Measurements from ENCODE around the gene RFT1. TPM values are rescaled to one million over a fixed set of nuclear protein-coding genes. Genes with fewer than 3 reads are reported as not detected.
A peak's percentile ranks its signal among the peaks of the same experiment; 100 is the strongest.

The RFT1 gene
- total and polyA plus RNA-seq, 7 experiments from 2014 or later, result 16.0 to 32.0 (median 24.1) TPM

GRCh38 chr3:53173107-53173506, 42.9 kb upstream of the RFT1 start:
- no peaks in the 10 kb centered on the region for H3K4me1 ChIP-seq (ENCODE audit: control insufficient read depth in 2 of 2, insufficient read depth in 2 of 2, low read length in 2 of 2)
- intact Hi-C loops (cut with micrococcal nuclease), result no loop called here
- no peak overlapping the region for H3K4me3 Mint-ChIP-seq
- no peak overlapping the region for H3K27ac ChIP-seq (ENCODE audit: low read depth, low read length)
- no peaks in the 10 kb centered on the region for H3K9me3 Mint-ChIP-seq
- ATAC-seq (no peak), DNase-seq (no peak)
- H3K27me3 ChIP-seq (ENCODE audit: control insufficient read depth in 2 of 2, insufficient read depth in 2 of 2, low read length in 2 of 2), result no peaks in the 10 kb centered on the region
- peaks cover 0 to 5% (median 0%) of the 10 kb centered on the region in 3 experiments for H3K36me3 ChIP-seq (ENCODE audit: control insufficient read depth in 2 of 3, insufficient read depth in 3 of 3, low read length in 3 of 3)
- peaks cover 0 to 4% (median 3%) of the 10 kb centered on the region in 5 donors for H3K36me3 Mint-ChIP-seq
- ChIA-PET CTCF (interaction anchor here (0.5 kb wide), 1 partner anchor 26 kb away, joined by 4 read pairs; no protein-coding TSS in a partner anchor), POLR2A (no interaction called here)
- H3K4me3 ChIP-seq (ENCODE audit: low read length), result no peak overlapping the region
- H3K27me3 Mint-ChIP-seq, result no peaks in the 10 kb centered on the region
- peaks cover 15 to 44% (median 20%) of the 10 kb centered on the region in 7 donors for H3K4me1 Mint-ChIP-seq
- H3K9me3 ChIP-seq (ENCODE audit: control insufficient read depth in 2 of 3, low read length in 3 of 3), result no peaks in the 10 kb centered on the region
- peak overlapping the region in 1 of 9 donors; percentile 33 for H3K27ac Mint-ChIP-seq

GRCh38 chr3:53171827-53172505, 41.7 kb upstream of the RFT1 start:
- H3K9me3 ChIP-seq (ENCODE audit: control insufficient read depth in 2 of 3, low read length in 3 of 3), result no peaks in the 10 kb centered on the region
- peak overlapping the region in 2 of 9 donors; percentile 60 to 87 for H3K27ac Mint-ChIP-seq
- H3K4me3 Mint-ChIP-seq, result no peak overlapping the region
- ATAC-seq (no peak), DNase-seq (no peak)
- intact Hi-C loops (cut with micrococcal nuclease), result no loop called here
- no peaks in the 10 kb centered on the region for H3K4me1 ChIP-seq (ENCODE audit: control insufficient read depth in 2 of 2, insufficient read depth in 2 of 2, low read length in 2 of 2)
- H3K4me1 Mint-ChIP-seq, result peaks cover 19 to 45% (median 27%) of the 10 kb centered on the region in 7 donors
- ChIA-PET POLR2A (no interaction called here), CTCF (no interaction called here)
- H3K27me3 Mint-ChIP-seq, result no peaks in the 10 kb centered on the region
- H3K4me3 ChIP-seq (ENCODE audit: low read length), result no peak overlapping the region
- peaks cover 0 to 4% (median 0%) of the 10 kb centered on the region in 3 experiments for H3K36me3 ChIP-seq (ENCODE audit: control insufficient read depth in 2 of 3, insufficient read depth in 3 of 3, low read length in 3 of 3)
- H3K27me3 ChIP-seq (ENCODE audit: control insufficient read depth in 2 of 2, insufficient read depth in 2 of 2, low read length in 2 of 2), result no peaks in the 10 kb centered on the region
- H3K27ac ChIP-seq (ENCODE audit: low read depth, low read length), result no peak overlapping the region
- peaks cover 0 to 4% (median 3%) of the 10 kb centered on the region in 5 donors for H3K36me3 Mint-ChIP-seq
- H3K9me3 Mint-ChIP-seq, result no peaks in the 10 kb centered on the region

- CTCF ChIA-PET, result no interaction called here
- H3K4me3 ChIP-seq (ENCODE audit: low read length), result no peak overlapping the region
These were observed 40.8 kb upstream of the RFT1 start for GRCh38 chr3:53171064-53171418.

GRCh38 chr3:53170325-53171063, 40.3 kb upstream of the RFT1 start:
- H3K4me3 ChIP-seq (ENCODE audit: low read length), result no peak overlapping the region
- no peak for DNase-seq
- CTCF ChIA-PET, result no interaction called here

More at GRCh38 chr3:53171064-53171418, 40.8 kb upstream of the RFT1 start:
- Mint-ChIP-seq H3K4me3 (no peak overlapping the region), H3K4me1 (peaks cover 19 to 50% (median 27%) of the 10 kb centered on the region in 7 donors), H3K27me3 (no peaks in the 10 kb centered on the region), H3K27ac (peak overlapping the region in 3 of 9 donors; percentile 18 to 93 (median 49)), H3K9me3 (no peaks in the 10 kb centered on the region), H3K36me3 (peaks cover 0 to 7% (median 3%) of the 10 kb centered on the region in 5 donors)
- Histone ChIP-seq H3K27ac (ENCODE audit: low read depth, low read length) (no peak overlapping the region), H3K27me3 (ENCODE audit: control insufficient read depth in 2 of 2, insufficient read depth in 2 of 2, low read length in 2 of 2) (no peaks in the 10 kb centered on the region), H3K4me1 (ENCODE audit: control insufficient read depth in 2 of 2, insufficient read depth in 2 of 2, low read length in 2 of 2) (no peaks in the 10 kb centered on the region), H3K36me3 (ENCODE audit: control insufficient read depth in 2 of 3, insufficient read depth in 3 of 3, low read length in 3 of 3) (peaks cover 0 to 4% (median 0%) of the 10 kb centered on the region in 3 experiments), H3K9me3 (ENCODE audit: control insufficient read depth in 2 of 3, low read length in 3 of 3) (no peaks in the 10 kb centered on the region)
- ATAC-seq, result no peak
- POLR2A ChIA-PET, result no interaction called here
- intact Hi-C loops (cut with micrococcal nuclease), result no loop called here
- no peak for DNase-seq

GRCh38 chr3:53169832-53170324, 39.6 kb upstream of the RFT1 start:
- no peaks in the 10 kb centered on the region for H3K9me3 ChIP-seq (ENCODE audit: control insufficient read depth in 2 of 3, low read length in 3 of 3)
- no peaks in the 10 kb centered on the region for H3K27me3 ChIP-seq (ENCODE audit: control insufficient read depth in 2 of 2, insufficient read depth in 2 of 2, low read length in 2 of 2)
- no peak overlapping the region for H3K27ac ChIP-seq (ENCODE audit: low read depth, low read length)
- H3K36me3 ChIP-seq (ENCODE audit: control insufficient read depth in 2 of 3, insufficient read depth in 3 of 3, low read length in 3 of 3), result peaks cover 0 to 4% (median 0%) of the 10 kb centered on the region in 3 experiments
- H3K4me3 ChIP-seq (ENCODE audit: low read length), result no peak overlapping the region
- peak overlapping the region in 1 of 9 donors; percentile 5 for H3K27ac Mint-ChIP-seq
- no peaks in the 10 kb centered on the region for H3K4me1 ChIP-seq (ENCODE audit: control insufficient read depth in 2 of 2, insufficient read depth in 2 of 2, low read length in 2 of 2)
- DNase-seq (no peak), ATAC-seq (peak; percentile 45)
- no peaks in the 10 kb centered on the region for H3K27me3 Mint-ChIP-seq
- CTCF ChIA-PET, result no interaction called here
- POLR2A ChIA-PET, result interaction anchor here (0.6 kb wide), 2 partner anchors 22 to 71 kb away, joined by 3 to 6 read pairs; no protein-coding TSS in a partner anchor
- no peaks in the 10 kb centered on the region for H3K9me3 Mint-ChIP-seq
- H3K4me1 Mint-ChIP-seq, result peaks cover 19 to 50% (median 27%) of the 10 kb centered on the region in 7 donors
- intact Hi-C loops (cut with micrococcal nuclease), result no loop called here
- H3K36me3 Mint-ChIP-seq, result peaks cover 0 to 7% (median 3%) of the 10 kb centered on the region in 5 donors
- peak overlapping the region in 1 of 10 donors; percentile 50 for H3K4me3 Mint-ChIP-seq

More at GRCh38 chr3:53170325-53171063, 40.3 kb upstream of the RFT1 start:
- Histone ChIP-seq H3K9me3 (ENCODE audit: control insufficient read depth in 2 of 3, low read length in 3 of 3) (no peaks in the 10 kb centered on the region), H3K36me3 (ENCODE audit: control insufficient read depth in 2 of 3, insufficient read depth in 3 of 3, low read length in 3 of 3) (peaks cover 0 to 4% (median 0%) of the 10 kb centered on the region in 3 experiments), H3K4me1 (ENCODE audit: control insufficient read depth in 2 of 2, insufficient read depth in 2 of 2, low read length in 2 of 2) (no peaks in the 10 kb centered on the region), H3K27ac (ENCODE audit: low read depth, low read length) (no peak overlapping the region), H3K27me3 (ENCODE audit: control insufficient read depth in 2 of 2, insufficient read depth in 2 of 2, low read length in 2 of 2) (no peaks in the 10 kb centered on the region)
- H3K4me1 Mint-ChIP-seq, result peaks cover 19 to 50% (median 27%) of the 10 kb centered on the region in 7 donors
- H3K9me3 Mint-ChIP-seq, result no peaks in the 10 kb centered on the region
- intact Hi-C loops (cut with micrococcal nuclease), result no loop called here
- no peak for ATAC-seq
- peak overlapping the region in 2 of 10 donors; percentile 32 to 50 for H3K4me3 Mint-ChIP-seq
- H3K27ac Mint-ChIP-seq, result peak overlapping the region in 4 of 9 donors; percentile 17 to 93 (median 34)
- H3K27me3 Mint-ChIP-seq, result no peaks in the 10 kb centered on the region
- POLR2A ChIA-PET, result interaction anchor here (0.6 kb wide), 1 partner anchor 22 kb away, joined by 3 read pairs; no protein-coding TSS in a partner anchor
- peaks cover 0 to 7% (median 3%) of the 10 kb centered on the region in 5 donors for H3K36me3 Mint-ChIP-seq

GRCh38 chr3:53169045-53169831, 39.0 kb upstream of the RFT1 start:
- intact Hi-C loops (cut with micrococcal nuclease), result no loop called here
- H3K4me3 Mint-ChIP-seq, result peak overlapping the region in 2 of 10 donors; percentile 50 to 56
- CTCF ChIA-PET, result no interaction called here
- Histone ChIP-seq H3K4me3 (ENCODE audit: low read length) (no peak overlapping the region), H3K36me3 (ENCODE audit: control insufficient read depth in 2 of 3, insufficient read depth in 3 of 3, low read length in 3 of 3) (peaks cover 0 to 4% (median 0%) of the 10 kb centered on the region in 3 experiments), H3K4me1 (ENCODE audit: control insufficient read depth in 2 of 2, insufficient read depth in 2 of 2, low read length in 2 of 2) (no peaks in the 10 kb centered on the region), H3K9me3 (ENCODE audit: control insufficient read depth in 2 of 3, low read length in 3 of 3) (no peaks in the 10 kb centered on the region), H3K27ac (ENCODE audit: low read depth, low read length) (no peak overlapping the region), H3K27me3 (ENCODE audit: control insufficient read depth in 2 of 2, insufficient read depth in 2 of 2, low read length in 2 of 2) (no peaks in the 10 kb centered on the region)
- H3K27me3 Mint-ChIP-seq, result no peaks in the 10 kb centered on the region
- no peaks in the 10 kb centered on the region for H3K9me3 Mint-ChIP-seq
- peak overlapping the region in 4 of 9 donors; percentile 23 to 74 (median 46) for H3K27ac Mint-ChIP-seq
- DNase-seq (no peak), ATAC-seq (peak; percentile 19)
- peaks cover 0 to 7% (median 3%) of the 10 kb centered on the region in 5 donors for H3K36me3 Mint-ChIP-seq
- POLR2A ChIA-PET, result interaction anchor here (0.6 kb wide), 2 partner anchors 21 to 71 kb away, joined by 3 to 6 read pairs; no protein-coding TSS in a partner anchor
- peaks cover 16 to 48% (median 27%) of the 10 kb centered on the region in 7 donors for H3K4me1 Mint-ChIP-seq
